Measurements from ENCODE around the gene SORCS3.

DNA sequence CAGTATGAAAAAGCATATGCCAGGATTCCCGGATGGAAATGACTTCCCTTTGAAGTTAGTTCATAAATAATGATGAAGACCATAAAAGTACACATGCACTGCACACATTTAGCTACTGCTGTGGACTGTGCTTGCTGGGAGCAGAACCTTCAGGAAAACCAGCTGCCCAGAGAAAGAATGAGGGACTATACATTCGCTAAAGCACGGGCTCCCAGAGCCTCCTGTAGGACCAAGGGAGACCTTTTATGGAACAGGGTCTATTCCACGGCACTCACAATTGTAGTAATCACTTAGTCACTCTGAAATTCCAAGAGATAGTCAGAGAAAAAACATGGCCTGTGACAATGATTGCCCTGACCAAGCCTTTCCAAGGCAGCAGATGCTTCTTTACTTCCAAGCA, 24.1 kb downstream of the SORCS3 start:
- TF ChIP-seq CTCF (IDR thresholded peaks at IDR 0.05; ENCODE audit: low read depth, low read length, missing input control): no peak
- TF ChIP-seq EGR1 (IDR thresholded peaks at IDR 0.05; ENCODE audit: low read depth in 2 of 2): no peak
- no peak for TF ChIP-seq ATF3 (IDR thresholded peaks at IDR 0.05)
- TF ChIP-seq GABPA (IDR thresholded peaks at IDR 0.05 in 1 of 2, conservative IDR thresholded peaks at IDR 0.05 in 1 of 2): no peak
- no peak for TF ChIP-seq TAF1 (conservative IDR thresholded peaks at IDR 0.05)
